ENCODE data around the gene SLC7A8.
A peak's percentile ranks its signal among the peaks of the same experiment; 100 is the strongest.

Gene SLC7A8

DNA sequence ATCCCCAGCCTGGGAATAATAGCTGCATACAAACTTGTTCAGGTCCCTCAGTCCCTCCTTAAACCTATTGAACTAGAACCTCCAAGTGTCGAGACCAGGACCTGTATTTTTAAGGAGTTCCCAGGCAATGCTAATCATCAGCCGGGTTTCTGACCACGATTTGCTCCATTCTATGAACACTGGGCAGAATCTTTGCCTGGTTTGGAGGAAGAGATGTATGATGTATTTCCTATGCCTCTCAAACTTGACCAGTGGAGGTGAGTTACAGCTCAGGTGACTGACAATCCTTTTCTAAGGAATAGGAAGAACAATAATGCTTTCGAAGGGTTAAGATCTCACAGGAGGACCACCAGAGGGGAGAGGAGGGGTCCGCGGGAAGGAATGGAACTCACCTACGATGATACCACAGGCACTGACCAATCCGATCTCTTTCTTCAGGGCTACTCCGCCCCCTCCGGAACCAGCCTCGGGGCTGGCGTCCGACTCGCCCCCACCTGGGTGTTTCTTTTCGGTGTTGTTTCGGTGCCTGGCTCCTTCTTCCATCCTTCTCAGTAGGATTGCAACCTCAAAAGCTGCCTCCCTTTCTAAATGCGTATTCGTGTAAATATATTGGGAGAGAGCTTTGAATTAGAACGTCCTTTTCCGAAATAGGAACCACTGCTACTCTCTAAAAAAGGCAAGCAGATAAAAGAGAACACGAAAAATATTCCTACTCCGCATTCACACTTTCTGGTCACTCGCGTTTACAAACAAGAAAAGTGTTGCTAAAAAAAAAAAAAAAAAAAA, 895 bp downstream of the SLC7A8 start:
- DNase-seq, result peak; percentile 42

DNA sequence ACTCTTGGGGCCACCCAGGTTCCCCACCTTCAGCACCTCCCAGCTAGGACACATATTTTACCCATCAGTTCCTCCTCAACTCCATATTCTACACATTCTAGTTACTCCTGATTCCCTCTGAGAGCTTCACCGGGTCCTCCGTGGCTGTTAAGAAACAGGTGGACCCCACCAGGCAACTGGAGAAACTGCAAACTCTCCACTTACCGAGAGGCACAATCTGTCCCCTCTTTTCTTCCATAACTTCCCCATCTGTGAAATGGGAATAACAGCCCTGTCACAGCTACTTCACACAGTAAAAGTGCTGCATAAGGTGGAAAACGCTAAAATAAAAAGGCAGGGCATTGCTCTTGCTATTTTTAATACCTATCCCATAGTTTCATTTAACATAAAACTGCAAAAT, 1.5 kb downstream of the SLC7A8 start:
- no peak for DNase-seq

DNA sequence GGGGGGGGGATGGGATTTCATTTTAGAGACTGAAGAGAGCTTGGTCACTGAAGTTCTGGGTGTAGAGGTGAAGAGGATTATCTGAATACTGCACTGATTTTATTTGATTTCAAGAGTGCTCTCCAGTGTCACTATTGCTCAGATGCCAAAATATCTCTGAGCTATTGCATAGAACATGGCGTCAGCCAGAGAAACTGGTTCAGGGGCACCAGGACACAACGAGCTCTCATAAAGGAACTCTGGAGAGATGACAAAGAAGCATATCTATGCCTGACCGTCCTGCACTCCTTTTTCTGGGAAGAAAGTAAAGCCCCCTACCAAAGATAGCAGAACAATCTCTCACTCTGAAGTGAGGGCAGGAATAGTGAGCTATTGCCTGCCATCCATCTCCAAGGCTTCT, 2.0 kb downstream of the SLC7A8 start:
- DNase-seq, result no peak

DNA sequence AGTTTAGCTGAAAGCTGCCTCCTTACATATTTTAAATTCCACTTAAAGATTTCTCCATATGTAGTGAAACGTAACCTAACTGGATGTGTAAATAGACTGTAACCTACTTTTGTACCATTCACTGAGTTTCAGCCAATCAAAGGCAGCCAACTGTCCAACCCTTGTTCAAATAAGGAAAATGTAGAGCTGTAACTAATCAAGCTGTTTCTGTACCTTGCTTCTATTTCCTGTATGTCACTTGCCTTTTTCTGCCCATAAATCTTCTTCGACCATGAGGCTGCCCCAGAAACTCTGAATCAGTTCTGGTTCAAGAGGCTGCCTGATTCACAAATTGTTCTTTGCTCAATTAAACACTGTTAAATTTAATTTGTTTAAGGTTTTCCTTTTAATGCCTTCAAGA, 6.3 kb downstream of the SLC7A8 start:
- DNase-seq, result peak; percentile 14

DNA sequence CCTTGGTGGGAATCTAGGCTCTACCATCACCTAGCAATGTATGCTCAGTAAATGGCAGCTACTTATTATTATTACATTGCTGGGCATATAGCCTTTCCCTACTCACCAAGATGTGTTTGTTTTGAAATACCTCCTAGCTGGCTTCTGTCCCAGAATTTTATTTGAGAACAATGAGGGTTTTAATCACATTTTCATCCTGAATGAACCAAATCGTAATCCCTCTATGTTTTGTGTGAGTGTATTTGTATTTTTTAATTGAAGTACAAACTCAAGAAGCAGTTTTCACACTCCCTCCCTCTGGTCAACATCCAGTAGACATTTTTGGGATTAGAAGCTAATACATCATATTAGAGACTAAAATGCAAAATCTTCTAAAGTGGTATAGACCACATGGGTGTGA, 7.6 kb downstream of the SLC7A8 start:
- no peak for DNase-seq

DNA sequence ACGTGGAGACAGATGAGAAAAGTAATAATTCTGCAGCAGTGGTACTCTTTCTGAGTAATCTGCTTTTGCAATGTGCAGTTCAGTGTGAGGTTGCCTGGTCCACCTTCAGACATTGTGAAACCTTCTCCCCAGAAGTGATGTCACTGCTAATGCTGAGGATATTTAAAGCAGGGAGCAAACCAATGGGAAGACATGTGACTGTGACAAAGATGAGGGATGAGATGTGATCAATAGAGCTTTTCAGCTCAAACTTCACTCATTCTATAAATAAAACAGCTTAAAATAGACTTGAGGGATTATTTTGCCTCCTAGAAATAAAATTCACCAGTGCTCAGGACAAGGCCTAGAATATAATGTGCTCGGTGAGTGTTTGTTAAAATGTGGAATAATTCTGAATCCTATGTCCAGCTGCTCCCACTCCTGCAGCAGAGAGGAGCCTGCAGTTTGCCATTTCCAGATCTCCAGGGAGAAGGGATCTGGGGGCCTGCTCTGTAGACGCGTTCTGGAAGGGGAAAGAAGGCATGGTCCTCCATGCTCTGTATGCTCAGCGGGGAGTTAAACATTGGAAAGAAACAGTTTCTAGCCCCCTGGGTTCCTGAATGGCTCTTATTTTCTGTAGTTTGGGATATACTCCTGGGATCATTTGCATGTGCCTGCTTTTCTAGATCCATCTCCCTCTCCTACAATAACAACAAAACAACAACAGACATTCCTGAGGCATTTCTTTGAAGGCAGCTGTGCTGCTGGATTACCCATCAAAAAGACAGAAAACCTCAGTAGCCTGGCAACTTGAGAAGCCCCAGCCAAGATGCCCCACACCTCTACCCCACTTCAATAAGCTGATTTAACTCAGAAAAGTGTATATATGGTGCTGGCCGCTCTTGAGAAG, 8.9 kb downstream of the SLC7A8 start:
- no peak for DNase-seq

DNA sequence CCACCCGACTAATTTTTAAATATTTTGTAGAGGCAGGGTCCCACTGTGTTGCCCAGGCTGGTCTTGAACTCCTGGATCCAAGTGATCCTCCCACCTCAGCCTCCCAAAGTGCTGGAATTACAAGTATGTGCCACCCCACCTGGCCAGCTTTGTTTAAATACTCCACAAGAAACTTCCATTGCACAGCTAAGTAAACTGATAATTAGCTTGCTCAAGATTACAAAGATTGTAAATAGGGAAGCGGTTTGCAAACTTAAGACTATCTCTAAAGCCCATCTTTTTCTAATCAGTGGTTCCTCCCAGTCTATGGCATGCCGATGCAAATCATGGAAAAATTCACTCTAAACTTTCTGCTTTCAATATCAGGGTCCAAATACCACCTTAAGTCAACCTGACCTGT, 9.7 kb downstream of the SLC7A8 start:
- DNase-seq, result no peak

DNA sequence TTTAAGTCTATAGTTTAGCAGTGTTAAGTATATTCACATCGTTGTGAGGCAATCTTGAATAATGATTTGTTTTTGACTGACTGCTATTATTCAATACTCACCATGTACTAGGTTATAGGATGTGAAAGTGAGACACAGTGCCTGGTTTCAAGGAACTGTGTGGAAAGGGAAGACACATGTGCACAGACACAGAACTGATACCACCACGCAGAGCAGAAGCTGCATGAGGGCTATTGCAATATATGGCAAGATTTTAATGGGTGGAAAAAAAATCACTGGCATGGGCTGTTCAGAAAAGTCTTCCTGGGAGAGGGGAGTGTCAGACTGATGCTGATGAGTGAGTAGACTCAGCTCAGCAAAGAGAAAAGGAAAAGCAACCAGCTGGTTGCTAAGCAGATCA, 10.4 kb downstream of the SLC7A8 start:
- no peak for DNase-seq

DNA sequence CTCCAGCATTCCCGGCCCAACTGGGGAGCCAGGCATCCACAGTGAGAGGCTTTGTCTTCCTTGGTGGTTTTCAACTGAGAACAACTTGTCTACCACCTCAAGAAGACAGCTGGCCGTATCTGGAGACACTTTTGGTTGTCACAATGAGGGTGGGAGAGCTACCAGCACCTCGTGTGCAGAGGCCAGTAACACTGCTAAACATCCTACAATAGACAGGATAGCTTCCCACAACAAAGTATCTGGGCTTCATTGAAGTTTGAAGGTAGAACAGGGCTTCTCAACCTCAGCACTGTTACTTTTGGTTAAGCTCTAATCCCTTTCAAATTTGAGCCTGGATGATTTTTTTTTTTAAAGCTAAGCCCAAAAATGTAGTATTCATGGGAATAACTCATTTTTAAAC, 10.9 kb downstream of the SLC7A8 start:
- no peak for DNase-seq

DNA sequence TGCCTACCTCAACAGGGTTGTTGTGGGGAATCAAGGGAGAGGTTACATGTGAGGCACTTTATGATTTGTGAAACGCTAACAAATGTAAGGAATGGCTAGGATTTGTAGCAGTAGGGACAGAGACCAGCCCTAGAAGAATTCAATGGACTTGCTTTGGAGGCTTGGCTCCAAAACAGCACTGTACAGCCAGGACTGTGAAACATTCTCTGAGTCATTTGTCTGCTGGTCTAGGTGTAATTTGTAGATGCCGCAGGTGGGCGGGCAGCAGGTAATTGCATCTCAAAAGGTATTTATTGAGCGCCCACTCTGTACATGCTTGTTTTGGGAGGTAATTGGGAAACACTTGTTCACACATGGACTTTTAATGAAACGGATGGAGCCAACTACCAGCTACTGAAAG, 11.4 kb downstream of the SLC7A8 start:
- DNase-seq, result no peak

DNA sequence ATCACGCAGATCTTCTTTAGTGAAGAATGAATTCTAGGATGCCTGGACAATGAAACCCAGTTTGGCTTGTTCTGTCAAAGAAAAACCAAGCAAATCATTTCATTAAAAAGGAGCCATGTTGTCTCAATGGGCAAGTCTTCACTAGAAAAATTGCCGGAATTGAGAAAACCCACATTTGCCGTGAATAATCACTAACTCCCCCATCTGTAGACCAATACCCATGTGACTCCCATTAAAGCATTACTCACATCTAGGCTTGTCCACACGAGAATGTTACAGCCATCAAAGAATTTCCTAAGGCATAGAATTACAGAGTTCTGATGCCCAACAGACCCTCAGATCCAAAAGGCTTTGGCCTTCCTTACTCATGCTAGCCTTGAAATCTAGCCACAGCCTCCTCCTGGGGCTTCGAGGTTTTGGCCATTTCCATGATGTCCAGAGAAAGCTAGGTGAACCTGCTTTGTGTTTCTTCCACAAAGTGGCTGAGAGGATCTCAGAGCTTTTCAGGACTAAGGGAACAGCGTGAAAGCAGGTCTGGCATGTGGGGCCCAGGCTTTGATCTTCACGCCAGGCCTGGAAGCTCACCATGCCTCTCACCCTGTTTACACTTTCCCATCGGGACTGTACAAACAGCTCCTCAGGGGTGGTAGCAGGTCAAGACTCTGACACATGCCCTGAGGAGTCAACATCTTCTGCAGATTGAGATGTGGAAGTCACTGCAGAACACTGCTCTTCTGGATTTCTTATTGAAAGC, 12.1 kb downstream of the SLC7A8 start:
- DNase-seq, result no peak

DNA sequence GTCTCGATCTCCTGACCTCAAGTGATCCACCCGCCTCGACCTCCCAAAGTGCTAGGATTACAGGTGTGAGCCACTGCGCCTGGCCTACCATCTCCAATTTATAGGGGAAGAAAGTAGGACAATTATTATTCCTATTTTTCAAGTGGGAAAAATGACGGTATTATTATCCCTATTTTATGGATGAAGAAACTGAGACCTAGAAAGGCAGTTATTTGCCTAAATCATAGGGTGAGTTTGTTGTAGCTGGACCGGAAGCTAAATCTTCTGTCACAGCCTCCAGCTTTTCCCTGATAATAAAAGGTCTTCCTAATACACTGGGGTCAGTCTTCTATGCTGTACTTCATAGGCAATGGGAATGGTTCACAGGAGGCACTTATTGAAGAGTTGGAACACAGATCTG, 13.8 kb downstream of the SLC7A8 start:
- DNase-seq, result no peak

DNA sequence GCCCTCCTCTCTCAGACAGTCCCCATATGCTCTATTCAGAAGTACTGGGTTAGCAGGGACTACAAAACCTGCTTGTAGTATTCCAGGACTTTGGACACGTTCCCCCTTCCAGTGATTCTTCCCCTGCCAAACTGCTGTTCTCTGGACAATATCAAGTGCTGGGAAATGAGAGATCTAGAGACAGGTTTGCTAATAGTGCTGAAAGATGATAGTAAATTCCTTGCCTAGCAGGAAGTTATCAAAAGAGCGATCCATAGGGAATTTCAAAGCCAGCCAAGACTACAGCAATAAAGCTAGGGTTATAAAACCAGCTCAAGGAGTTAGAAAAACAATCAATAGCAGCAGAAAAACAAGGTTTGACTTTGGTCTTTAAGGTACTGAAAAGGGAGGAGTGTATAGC, 15.2 kb downstream of the SLC7A8 start:
- DNase-seq, result no peak

DNA sequence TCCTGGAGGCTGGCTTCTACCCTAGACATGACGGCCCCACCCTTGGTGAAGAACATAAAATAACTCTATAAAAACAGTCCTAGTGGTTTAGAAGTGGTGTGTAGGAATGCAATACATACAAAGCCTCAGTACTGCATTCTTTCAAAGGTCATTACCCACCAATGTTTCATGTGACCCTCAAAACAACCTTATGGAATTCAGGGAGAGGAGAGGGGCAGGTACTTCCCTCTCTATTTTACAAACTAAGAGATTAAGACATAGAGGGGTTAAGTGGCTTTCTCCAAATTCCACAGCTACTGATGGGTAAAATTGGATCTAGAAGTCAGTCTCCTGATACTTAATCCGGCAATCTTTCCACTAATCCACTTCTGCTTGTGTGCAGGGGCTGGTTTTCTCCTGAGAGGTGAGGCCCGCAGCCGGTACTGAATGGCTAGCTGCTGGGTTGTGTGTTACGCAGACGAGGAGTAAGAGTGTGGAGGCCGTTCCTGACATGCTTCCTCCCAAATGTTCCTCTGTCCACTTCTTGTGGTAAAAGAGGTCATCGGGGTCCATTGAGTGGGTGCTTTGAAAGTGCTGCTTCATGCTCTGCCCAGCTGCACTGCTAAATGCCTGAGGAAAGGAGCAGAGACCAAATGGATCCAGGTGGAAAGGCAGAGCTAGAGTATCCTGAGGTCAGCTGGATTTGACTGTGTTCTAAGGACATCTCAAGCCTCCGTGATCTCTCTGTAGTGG, 16.2 kb downstream of the SLC7A8 start:
- DNase-seq, result no peak

DNA sequence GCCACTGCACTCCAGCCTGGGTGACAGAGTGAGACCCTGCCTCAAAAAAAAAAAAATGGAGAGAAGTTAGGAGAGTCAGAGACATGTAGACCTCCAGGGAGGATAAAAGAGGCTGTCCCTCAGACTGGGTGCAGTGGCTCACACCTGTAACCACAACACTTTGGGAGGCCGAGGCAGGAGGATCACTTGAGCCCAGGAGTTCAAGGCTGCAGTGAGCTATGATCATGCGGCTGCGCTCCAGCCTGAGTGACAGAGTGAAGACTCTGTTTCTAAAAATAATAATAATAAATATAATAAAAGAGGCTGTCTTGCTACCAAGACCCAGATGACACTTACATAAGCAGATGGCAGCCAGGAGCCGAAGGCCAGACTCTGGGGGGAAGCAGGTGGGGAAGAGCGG, 18.5 kb downstream of the SLC7A8 start:
- DNase-seq, result no peak

DNA sequence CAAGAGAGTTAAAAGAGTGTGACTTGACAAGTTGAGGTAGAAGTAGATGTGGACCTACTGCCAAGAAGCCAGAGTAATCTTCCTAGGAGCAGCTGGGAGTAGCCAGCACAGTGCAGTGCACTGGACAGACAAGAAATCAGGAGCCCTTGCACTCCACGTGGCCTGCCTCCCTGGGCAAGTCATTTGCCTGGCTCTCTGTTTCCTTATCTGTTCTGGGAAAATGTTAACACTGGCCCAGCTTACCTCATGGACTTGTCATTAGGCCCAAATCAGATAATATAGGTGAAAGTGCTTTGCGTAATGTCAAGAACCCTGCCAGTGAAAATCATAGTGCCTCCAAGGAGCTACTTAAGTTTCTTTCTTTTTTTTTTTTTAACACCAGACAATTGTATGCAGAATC, 19.2 kb downstream of the SLC7A8 start:
- no peak for DNase-seq

DNA sequence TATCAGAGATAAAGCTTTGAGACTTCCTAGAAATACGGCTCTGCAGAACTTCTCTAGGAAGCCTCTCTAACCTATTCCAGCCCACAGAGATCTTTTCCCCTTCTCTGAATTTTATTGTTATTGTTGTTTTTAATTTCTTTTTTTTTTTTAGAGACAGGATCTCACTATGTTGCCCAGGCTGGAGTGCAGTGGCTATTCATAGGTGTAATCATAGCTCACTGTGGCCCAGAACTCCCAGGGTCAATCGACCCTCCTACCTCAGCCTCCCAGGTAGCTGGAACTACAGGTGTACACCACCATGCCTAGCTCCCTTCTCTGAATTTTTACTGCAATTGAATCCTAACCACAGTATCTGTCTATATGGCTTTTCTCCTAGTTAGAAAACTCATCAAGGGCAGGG, 19.6 kb downstream of the SLC7A8 start:
- no peak for DNase-seq

DNA sequence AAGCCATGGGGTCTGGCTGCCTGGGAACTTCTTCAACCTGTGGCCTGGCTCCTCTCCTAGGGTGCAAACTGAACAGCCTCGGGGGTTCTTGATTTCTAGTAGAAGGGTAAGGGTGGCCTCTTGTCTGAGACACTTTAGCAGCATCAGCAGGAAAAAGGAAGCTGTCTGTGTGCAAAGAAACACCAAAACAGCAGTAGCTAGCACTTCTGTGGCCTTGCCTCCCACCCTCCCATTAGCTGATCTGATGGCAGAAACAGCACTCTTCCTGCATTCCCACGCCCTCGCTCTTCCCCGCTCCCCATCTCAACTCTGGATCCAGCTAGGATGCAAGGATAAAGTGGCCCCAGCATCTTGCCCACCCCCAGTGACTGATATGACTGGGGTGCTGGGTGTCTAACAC, 20.7 kb downstream of the SLC7A8 start:
- DNase-seq, result no peak

DNA sequence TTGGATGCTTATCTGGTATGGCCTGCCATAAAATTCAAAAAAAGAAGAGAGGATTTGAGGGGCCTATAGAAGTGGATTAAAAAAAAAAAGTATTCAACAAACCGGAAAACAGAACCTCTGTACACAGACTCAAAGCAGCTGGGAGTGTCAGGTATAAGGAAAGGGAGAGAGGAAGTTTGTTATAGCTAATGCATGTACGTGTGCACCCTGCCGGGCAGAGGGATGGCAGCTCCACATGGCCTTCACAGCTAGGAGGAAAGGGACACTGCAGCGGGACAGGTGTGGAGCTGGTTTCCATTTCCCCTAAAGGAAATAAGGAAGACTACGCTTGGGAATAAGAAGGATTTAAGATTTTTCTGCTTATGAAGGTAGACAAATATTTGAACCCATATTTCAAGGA, 21.5 kb downstream of the SLC7A8 start:
- DNase-seq, result no peak

DNA sequence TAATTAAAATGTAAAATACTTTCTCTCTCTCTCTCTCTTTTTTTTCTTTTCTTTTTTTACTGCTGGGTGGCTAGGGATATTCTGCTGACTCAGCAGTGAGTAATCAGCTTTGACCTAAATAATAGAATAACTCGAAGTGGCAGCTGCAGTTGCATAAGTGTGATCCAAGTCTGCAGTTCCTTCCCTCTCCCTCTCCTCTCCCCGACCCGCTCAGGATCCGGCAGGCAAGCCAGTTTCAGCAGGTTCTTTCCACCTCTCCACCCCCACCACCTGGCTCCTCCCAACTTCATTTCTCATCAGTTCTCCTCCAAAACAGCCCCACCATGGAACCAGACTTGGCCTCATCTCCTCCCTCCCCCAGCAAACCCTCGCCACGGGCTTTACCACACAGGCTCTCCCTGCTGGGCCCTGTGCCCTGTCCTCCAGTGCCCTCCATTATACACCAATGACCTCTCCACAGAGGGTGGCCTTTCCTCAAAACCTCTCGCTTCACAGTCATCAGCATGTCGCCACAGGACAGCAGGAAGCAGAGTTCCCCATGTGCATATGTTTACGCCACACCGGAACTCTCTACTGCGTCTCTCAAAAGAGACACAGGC, 22.4 kb downstream of the SLC7A8 start:
- no peak for DNase-seq

DNA sequence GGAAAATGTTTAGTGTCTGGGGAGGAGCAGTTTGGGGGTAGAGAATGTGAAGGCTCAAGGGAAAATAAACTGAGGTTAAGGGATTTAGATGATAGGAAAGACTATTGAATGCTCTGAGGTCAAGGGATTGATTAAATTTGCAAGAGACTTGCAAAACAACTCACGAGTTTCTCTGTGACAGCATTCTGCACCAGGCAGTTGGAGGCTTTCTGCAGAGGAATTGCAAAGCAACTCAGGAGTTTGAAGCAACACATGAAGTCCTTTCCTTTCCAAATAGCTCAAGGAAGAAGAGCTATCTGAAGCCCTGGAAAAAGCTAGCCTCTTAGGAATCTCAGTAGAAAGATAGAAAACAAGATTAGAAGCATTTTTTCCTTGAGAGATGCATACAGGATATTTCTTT, 23.9 kb downstream of the SLC7A8 start:
- no peak for DNase-seq

DNA sequence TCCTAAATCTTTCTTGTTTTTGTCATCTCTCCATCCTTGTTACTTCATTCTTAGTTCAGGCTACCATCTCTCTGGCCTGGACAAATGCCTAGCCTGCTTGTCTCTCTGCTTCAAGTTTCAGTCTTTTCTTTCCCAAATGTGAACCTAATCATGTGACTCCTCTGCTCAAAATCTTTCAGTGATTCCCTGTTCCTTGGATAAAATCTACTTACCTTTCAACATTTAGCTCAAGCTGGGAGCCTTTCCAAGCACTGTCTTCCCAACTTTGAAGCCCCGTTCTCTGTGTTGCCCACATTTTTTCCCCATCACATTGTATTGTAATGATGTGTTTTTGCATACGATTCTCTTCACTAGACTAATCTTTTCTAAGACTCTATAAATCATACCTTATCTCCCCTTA, 24.7 kb downstream of the SLC7A8 start:
- DNase-seq, result no peak

Measured in NCI-H1417 treated with DMSO at 0.1 percent for 48 hours (cell line).